Mononuclear cell (primary cell): ENCODE measurements around the gene ALOX12. TPM values are rescaled to one million over a fixed set of nuclear protein-coding genes. Genes with fewer than 3 reads are reported as not detected.

ENCODE experiments used
- H3K27me3 ChIP-seq: 2 replicates; pipeline ENCODE4 v1.6.0; 2011; ENCODE audit warnings: low read length, control low read depth; ENCODE audit not compliant: insufficient read depth
- H3K4me1 ChIP-seq: 2 replicates; pipeline ENCODE4 v1.5.1; 2011; ENCODE audit warnings: mild to moderate bottlenecking, low read length, control low read depth; ENCODE audit not compliant: insufficient read depth
- H3K4me3 ChIP-seq: 2 replicates; pipeline ENCODE4 v1.5.1; 2011; ENCODE audit warnings: mild to moderate bottlenecking, low read length, moderate library complexity
- H3K9me3 ChIP-seq: 2 replicates; pipeline ENCODE4 v1.5.1; 2011; ENCODE audit warnings: low read depth, mild to moderate bottlenecking, control low read depth, low read length
- total RNA-seq: library from RNA; depleted of rRNA; stranded (reverse); fragments of >200 nt; gene quantifications from one replicate; pipeline ENCODE4 v1.2.3, GENCODE V29; 2012

ALOX12 gene
- total RNA-seq, 1 donor, result 4.4 TPM

DNA sequence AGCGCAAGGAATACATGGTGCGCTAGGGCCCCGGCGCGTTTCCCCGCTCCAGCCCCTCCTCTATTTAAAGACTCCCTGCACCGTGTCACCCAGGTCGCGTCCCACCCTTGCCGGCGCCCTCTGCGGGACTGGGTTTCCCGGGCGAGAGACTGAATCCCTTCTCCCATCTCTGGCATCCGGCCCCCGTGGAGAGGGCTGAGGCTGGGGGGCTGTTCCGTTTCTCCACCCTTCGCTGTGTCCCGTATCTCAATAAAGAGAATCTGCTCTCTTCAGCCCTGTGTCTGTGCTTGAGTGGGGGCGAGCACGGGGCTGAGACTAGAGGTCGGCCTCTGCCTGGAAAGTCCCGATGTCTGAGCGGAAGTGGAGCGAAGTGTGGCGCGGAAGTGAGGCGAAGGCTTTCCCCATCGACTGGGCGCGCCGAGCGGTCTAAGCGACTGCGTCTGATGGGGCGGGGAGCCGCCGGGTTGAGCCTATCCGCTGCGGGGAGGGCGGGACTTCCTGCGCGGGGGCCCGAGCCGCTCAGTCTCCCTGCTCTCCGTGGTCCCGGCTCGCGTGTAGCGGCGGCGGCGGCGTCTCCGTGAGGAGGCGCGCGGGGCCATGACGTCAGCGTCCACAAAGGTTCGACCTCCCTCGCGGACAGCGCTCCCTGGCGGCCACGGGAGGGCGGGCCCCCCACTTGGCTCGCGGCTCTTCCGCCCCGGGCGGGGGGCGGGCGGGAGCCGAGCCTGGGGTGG lies 18.6 kb downstream of the ALOX12 start:
- H3K4me1 ChIP-seq, result peaks cover 70% of the 10 kb centered on the region
- no peaks in the 10 kb centered on the region for H3K9me3 ChIP-seq
- no peaks in the 10 kb centered on the region for H3K27me3 ChIP-seq
- peak overlapping the region; percentile 75 for H3K4me3 ChIP-seq

DNA sequence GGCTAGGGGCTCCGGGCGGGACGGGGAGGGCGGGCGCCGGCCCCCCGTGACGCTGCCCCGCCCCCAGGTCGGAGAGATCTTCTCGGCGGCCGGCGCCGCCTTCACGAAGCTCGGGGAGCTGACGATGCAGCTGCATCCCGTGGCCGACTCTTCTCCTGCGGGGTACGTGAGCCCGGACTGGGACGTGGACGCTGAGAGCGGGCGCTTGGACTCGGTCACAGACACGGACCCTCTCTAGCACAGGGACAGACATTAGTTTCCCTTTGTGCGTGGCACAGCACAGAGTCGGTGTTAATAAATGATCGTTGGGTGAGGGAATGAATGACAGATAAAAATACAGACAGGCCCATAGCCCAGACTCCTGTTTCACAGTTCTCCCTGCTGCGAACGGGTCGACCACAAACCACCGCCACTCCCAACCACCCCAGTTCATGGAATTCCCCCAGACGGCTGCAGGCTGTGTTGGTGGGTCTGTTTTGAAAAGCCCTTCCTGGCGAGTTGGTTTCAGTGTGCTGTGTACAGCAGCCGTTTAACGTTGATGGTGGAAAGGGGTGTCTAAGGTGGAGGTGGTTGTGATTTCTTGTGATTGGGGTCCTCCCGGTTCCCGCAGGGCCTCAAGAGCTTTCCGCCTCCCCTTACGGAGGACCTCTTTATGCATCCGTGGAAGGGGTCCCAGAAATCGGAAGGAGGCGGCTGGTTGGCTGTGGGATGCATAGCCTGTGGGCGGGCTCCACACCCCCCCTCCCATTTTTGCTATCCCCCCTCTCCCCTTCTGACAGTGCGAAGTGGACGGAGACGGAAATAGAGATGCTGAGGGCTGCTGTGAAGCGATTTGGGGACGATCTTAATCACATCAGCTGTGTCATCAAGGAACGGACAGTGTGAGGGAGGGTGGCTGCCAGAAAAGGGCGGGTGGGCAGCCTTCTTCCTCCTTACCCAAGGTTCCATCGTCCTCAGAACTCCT lies 19.4 kb downstream of the ALOX12 start:
- H3K27me3 ChIP-seq, result no peaks in the 10 kb centered on the region
- peak overlapping the region; percentile 75 for H3K4me3 ChIP-seq

DNA sequence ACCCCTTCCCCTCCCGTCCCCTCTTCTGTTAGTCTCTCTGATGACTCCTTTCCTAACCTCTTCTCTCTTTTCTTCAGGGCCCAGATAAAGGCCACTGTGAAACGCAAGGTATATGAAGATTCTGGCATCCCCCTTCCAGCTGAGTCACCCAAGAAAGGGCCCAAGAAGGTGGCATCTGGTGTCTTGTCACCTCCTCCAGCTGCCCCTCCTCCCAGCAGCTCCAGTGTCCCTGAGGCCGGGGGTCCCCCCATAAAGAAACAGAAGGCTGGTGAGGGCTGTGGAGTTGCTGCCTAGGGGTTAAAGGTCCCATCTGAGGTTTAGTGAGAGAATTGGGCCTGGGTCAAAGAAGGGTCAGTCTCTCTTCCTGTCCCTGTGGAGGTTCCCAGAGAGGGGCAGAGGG lies 20.6 kb downstream of the ALOX12 start:
- Histone ChIP-seq H3K9me3 (no peaks in the 10 kb centered on the region), H3K27me3 (no peaks in the 10 kb centered on the region), H3K4me1 (peaks cover 55% of the 10 kb centered on the region), H3K4me3 (no peak overlapping the region)

More for the DNA sequence above, 19.4 kb downstream of the ALOX12 start:
- Histone ChIP-seq H3K9me3 (no peaks in the 10 kb centered on the region), H3K4me1 (peaks cover 61% of the 10 kb centered on the region)

DNA sequence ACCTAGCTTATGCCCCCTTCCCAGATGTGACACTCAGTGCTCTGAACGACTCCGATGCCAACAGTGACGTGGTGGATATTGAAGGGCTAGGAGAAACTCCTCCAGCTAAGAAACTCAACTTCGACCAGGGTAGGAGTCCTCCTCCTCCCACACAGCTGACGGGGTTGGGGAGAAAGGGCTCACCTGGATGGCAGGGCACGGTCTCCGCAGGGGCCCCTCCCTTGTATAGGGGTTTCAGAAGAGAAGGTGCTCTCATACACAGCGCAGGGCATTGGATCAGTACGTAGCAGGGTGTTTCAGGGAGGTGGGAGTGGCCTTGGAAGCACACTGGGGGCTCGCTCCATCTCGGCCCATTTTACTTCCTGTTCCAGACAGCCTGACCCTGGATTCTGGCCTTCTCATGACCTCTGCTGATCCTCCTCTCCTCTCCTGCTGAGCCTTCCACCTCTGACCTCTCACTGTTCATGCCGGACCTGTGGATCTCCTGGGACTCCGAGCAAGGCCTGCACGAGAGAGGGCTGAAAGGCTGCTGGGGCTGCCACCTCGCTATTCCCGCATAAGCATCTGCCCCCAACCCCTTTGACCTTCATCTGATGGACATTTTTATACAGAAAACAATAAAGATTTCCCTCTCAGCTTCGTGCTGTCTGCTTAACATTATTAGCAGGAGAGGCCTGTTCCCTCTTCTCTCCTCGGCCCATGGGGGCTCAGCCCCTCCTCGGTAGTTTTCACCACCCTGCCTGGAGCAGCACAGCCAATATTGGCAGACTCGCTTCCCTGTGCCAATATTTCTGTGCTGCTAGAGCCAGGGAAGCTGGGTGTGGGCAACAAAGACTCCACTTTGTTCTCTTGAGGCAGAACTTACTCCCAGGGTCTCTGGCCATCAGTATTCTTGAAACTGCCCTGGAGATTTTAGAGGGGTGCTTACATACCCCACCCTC lies 21.3 kb downstream of the ALOX12 start:
- Histone ChIP-seq H3K9me3 (no peaks in the 10 kb centered on the region), H3K27me3 (no peaks in the 10 kb centered on the region), H3K4me1 (peaks cover 59% of the 10 kb centered on the region), H3K4me3 (no peak overlapping the region)

DNA sequence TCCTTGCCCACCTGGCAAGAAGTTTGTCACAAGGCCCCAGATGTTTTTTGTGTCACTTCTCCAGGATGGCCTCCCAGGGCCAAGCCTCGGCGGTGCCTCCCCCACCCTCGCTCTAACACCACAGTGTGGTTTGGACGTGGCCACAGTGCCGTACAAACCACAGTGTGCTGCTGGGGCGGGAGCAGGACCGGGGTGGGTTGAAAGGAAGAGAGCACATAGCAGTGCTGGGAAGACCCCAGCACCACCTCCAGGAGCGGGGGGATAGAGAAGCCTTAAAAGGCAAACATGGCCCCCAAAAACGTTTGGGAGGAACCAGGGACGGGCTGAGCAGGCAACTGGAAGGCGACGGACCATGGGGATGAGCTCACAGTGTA lies 22.0 kb downstream of the ALOX12 start:
- Histone ChIP-seq H3K4me1 (peaks cover 65% of the 10 kb centered on the region), H3K27me3 (peaks cover 3% of the 10 kb centered on the region), H3K4me3 (no peak overlapping the region), H3K9me3 (no peaks in the 10 kb centered on the region)

DNA sequence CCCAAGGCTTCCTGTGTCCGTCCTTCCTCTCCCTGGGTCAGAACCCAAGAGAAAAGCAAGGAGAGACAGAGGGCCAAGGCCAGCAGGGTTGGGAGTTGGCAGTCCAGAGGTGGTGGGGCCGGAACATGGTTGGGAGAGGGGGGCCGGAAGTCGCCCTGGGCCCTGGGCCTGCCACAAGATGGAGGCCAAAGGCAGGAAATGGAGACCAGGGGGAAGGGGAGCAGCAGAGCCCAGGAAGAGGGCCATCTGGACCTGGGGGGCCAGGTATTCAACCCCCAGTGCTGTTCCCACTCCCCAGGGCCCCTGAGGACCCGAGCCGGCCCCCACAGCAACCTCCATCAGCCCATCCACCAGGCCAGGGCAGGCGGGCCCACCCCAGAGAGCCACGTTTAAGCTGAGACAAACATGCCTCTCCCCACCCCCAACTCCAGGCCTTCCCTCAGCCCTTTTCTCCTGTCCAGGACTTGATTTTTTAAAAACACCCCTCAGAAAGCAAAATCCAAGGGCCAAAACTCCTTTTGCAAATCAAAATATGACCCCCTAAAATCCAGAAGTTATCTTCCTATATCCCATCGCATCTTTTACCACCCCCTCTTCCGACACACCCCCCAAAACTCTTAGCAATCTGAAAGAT lies 22.6 kb downstream of the ALOX12 start:
- Histone ChIP-seq H3K27me3 (peaks cover 6% of the 10 kb centered on the region), H3K4me3 (no peak overlapping the region), H3K4me1 (peaks cover 68% of the 10 kb centered on the region)

DNA sequence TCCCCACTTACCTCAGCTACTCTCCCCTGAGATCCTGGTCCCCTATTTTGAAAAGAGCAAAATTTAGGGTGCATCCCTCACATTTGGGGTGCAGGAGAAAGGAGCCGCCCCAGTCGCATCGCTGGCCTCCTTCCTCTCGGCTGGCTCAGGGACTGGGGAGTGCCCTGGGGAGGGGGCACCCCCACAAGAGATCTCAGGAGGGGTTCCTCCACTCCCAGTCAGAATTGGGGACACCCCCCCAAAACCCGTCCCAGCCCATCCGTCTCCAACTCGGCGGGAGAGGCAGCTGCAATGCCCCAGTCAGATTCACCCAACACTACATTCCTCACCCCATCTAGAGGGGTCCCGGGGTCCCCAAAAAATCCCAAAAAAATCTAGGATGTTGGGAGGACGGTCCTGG lies 23.5 kb downstream of the ALOX12 start:
- H3K4me3 ChIP-seq, result no peak overlapping the region
- no peaks in the 10 kb centered on the region for H3K9me3 ChIP-seq
- peaks cover 66% of the 10 kb centered on the region for H3K4me1 ChIP-seq

More for the DNA sequence above, 22.6 kb downstream of the ALOX12 start:
- no peaks in the 10 kb centered on the region for H3K9me3 ChIP-seq

DNA sequence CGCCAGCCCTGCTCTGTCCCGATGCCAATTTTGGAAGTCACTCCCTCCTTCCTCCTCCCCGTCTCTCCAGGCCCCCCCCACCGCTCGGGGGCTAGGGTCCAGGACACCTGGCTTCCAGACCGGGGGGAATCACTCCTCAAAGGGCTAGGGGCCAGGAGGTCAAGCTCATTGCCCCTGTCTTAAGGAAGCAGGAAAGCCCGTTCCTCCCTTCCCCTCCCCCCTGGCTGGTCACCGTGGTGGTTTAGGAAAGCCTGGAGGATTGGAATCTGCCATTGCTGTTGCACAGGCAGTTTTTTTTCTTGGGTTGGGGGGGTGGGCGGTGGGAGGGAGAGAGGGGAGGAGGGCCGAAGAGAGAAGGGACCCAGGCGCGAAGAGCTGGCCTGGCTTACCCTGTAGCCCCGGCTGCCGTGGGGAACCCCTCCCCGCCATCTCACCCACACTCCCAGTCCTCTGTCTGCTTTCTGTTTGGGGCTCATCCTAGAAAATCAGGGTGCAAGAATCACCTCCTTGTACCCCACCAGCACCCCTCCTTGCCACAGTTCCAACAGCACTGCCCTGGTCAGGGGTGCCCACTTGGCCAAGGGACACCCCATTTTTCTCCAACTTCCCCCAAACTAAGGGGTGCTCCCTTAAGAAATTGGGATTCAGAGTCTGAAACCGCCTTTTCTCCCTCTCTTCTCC lies 24.1 kb downstream of the ALOX12 start:
- Histone ChIP-seq H3K9me3 (no peaks in the 10 kb centered on the region), H3K4me1 (peaks cover 66% of the 10 kb centered on the region), H3K27me3 (peaks cover 6% of the 10 kb centered on the region), H3K4me3 (no peak overlapping the region)

More for the DNA sequence above, 23.5 kb downstream of the ALOX12 start:
- peaks cover 6% of the 10 kb centered on the region for H3K27me3 ChIP-seq

DNA sequence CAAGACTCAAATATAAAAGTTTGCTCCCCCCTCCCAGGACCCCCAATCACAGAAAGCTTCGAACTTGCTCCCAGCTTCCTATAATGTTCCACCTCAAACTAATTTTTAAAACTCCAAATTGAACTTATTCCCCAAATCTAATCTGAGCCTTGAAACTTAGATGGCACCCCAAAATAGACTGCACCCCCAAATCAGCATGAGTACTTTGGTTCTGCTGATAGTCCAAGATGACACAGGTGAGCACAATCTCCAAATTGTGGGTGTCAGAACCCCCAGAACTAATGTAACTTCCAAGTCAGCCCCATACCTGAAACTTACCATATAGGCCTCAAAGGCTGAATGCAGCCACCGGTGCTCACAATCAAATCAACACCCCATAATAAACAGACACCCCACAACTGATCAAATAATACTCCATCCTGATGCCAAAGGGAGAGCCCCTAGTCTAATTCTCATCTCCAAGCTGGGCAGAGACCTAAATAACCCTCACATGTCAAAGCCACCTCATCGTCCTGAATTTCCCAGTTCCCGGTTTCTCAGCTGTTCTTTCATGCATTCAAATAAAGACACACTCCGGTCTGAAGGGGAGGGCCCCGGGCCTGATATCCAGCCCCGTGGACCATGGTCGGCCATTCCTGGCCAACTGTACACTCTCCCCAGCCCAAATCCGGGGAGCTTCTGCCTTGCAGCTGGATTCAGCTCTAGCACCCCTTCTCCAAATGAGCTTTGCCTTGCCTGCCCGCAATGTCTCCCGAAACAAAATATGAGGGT lies 25.2 kb downstream of the ALOX12 start:
- Histone ChIP-seq H3K4me1 (peaks cover 55% of the 10 kb centered on the region), H3K9me3 (no peaks in the 10 kb centered on the region), H3K4me3 (no peak overlapping the region), H3K27me3 (peaks cover 6% of the 10 kb centered on the region)

DNA sequence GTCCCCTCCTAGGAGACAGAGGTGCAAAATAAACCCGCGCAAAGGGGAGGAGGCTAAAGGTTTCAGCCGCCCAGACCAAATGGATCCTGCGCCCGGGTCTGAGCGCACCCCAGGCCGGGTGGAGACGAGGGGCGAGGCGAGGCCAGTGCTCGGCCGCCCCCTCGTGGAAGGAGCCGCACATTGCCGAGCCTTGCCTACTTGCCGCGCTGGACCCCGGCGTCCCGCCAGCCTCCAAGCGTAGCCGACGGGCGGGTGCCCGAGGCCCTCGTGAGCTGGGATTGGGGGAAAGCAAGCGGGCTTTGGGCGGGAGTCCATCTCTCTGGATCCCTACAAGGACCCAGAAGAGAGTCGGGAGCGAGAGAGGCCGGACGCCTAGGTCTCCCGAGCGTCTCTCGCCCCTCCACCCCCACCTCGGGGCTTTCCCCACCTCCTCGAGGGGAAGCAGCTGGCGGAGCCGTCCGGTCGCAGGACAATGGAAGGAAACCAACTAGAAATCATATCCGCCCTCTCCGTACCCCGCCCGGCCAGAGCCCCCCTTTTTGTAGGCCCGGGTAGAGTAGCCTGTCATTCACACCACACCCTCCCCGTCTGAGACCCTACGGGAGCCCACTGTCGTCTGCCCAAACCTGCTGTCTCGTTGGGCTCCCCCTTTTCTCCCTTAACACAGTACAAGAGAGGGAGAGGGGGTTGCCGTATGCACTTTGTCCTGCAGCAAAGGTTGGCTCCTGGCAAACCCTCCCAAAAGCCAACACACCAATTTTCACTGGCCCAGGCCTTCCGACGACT lies 26.3 kb downstream of the ALOX12 start:
- Histone ChIP-seq H3K4me3 (peak overlapping the region; percentile 21), H3K4me1 (peaks cover 43% of the 10 kb centered on the region), H3K9me3 (no peaks in the 10 kb centered on the region), H3K27me3 (peaks cover 6% of the 10 kb centered on the region)

DNA sequence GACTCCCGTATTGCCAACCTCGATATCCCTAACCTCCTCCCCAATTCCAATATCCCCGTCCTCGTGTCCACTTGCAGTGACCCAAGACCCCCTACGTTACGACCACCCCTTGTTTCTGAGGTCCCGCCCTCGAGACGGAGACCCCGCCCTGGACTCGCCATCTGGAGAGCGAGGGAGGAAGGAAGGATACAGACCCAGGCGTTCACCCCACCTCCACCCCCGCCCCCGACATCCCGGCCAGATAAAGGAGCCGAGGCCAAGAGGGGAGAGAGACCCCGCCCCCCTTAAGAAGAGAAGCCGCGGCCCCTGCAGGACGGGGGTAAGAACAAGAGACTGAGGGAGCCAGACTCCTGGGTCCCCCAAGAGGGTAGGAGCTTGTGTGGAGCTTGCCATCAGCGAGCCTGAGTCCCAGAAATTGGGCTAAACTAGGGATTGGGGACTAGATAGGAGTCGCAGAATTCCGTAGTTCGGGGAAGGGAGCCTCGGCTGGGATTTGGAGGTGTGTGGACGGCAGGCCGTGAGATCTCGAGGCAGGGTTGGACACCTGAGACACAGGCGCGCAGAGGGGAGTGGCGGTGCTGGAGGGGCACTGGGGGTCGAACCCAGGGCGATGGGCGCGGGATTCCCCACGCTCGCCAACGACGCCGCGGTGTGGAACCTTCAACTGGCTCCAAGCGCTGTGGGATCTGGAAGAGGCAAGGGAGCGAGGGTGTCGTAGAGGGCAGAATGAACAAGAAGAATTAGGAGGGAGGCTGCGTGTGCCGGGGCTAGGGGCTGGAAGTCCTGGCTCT lies 27.1 kb downstream of the ALOX12 start, which contains the start of gene BCL6B:
Gene BCL6B, plus strand, starts transcription at position 270 of the 791 bp plus-strand sequence. CDS start 622 bp downstream, outside the sequence.
- no peaks in the 10 kb centered on the region for H3K9me3 ChIP-seq
- H3K4me3 ChIP-seq, result peak within 1 kb of the TSS; percentile 21
- H3K4me1 ChIP-seq, result peaks cover 36% of the 10 kb centered on the region
- peaks cover 6% of the 10 kb centered on the region for H3K27me3 ChIP-seq
